Stimulated activated effector memory CD8-positive, alpha-beta T cell treated with anti-CD3 and anti-CD28 coated beads, Interleukin-12 subunit alpha, Interleukin-12 subunit beta, amount 100 ng/mL, for 72 hours (primary cell): ENCODE results near the gene MYH15.

ENCODE experiments used
- ATAC-seq: fragments of 150-1000 bp; cut with Tn5 transposase; 2 replicates; pipeline ENCODE4 v1.10.0; 2021
- DNase-seq, 2 donors: peaks; one replicate each; pipeline ENCODE4 v3.0.0; 2021 to 2022; ENCODE audit warnings: low spot score in 2 of 2
- H3K27ac Mint-ChIP-seq: one replicate; pipeline ENCODE4 v1.8.0; 2022; ENCODE audit warnings: mild to moderate bottlenecking, mixed read lengths
- H3K36me3 Mint-ChIP-seq: one replicate; pipeline ENCODE4 v1.8.0; 2022; ENCODE audit warnings: mild to moderate bottlenecking, mixed read lengths
- H3K4me1 Mint-ChIP-seq: one replicate; pipeline ENCODE4 v1.8.0; 2022; ENCODE audit warnings: mixed read lengths
- H3K4me3 Mint-ChIP-seq: one replicate; pipeline ENCODE4 v1.8.0; 2022; ENCODE audit warnings: mild to moderate bottlenecking, mixed read lengths
- H3K9me3 Mint-ChIP-seq: one replicate; pipeline ENCODE4 v1.8.0; 2022; ENCODE audit warnings: mixed read lengths

Gene MYH15

DNA sequence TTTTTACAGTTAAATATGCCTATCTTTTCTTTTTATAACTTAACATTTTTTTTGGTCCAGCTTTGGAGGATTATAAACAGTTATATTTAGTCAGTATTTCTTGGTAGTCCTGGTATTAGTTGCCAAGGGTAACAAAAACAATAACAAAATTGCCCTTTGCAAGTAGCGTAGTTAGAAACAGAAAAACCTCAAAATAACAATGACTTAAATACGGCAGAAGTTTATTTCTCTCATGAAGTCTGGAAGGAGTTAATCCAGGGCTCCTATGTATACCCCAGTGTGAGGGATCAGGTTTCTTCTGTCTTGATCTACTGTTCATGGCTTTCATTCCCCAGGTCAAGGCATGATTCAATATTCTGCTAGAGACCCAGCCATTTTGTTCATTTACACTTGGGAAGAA lies 14.1 kb upstream of the MYH15 start:
- Mint-ChIP-seq H3K9me3 (no peaks in the 10 kb centered on the region), H3K36me3 (no peaks in the 10 kb centered on the region), H3K27ac (no peak overlapping the region), H3K4me1 (no peaks in the 10 kb centered on the region), H3K4me3 (no peak overlapping the region)
- no peak for DNase-seq
- no peak for ATAC-seq

GRCh38 chr3:108518895-108519294 lies 8.5 kb upstream of the MYH15 start:
- H3K27ac Mint-ChIP-seq, result no peak overlapping the region
- ATAC-seq, result no peak
- no peaks in the 10 kb centered on the region for H3K9me3 Mint-ChIP-seq

DNA sequence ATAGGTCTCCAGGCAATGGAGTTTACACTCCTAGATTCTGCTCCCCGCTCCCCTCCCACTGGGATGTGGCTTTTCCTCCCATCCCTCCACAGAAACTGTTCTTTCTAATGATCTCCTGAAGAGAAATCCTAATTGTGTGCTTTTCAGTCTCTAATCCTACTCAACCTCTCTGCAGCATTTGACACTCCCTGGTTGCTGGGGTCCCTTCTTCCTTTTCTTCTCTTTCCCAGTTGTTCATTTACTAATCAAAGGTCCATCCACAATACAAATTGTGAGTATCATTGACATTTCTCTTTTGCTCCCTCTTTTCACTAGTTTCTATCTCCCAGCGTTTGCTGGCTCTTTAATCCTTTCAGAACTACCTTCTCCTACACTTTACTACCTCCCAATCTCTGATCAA lies 6.5 kb upstream of the MYH15 start:
- Mint-ChIP-seq H3K4me3 (no peak overlapping the region), H3K9me3 (no peaks in the 10 kb centered on the region), H3K36me3 (no peaks in the 10 kb centered on the region), H3K4me1 (no peaks in the 10 kb centered on the region), H3K27ac (no peak overlapping the region)
- no peak for DNase-seq
- ATAC-seq, result no peak

More at GRCh38 chr3:108518895-108519294, 8.5 kb upstream of the MYH15 start:
- DNase-seq, result no peak
- Mint-ChIP-seq H3K36me3 (no peaks in the 10 kb centered on the region), H3K4me1 (no peaks in the 10 kb centered on the region), H3K4me3 (no peak overlapping the region)

DNA sequence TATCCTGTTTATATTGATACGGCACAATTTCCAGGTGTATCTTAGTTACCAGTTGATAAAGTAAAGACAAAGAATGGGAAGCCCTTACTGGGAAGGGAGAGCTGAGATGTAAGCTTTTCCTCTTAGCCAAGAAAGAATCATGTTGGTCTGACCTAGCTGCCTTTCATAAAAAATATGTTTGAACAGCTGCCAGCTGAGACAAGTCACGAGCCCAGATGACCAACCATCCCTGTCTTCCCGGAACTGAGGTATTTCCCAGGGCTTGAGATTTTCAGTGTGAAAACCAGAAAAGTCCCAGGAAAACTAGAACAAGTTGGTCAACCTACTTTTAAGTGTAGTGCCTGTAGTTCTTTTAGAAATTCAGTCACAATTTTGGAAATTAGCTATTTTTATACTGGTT lies 3.6 kb upstream of the MYH15 start:
- Mint-ChIP-seq H3K27ac (no peak overlapping the region), H3K4me1 (no peaks in the 10 kb centered on the region), H3K36me3 (no peaks in the 10 kb centered on the region), H3K4me3 (no peak overlapping the region), H3K9me3 (no peaks in the 10 kb centered on the region)
- ATAC-seq (no peak), DNase-seq (no peak)

DNA sequence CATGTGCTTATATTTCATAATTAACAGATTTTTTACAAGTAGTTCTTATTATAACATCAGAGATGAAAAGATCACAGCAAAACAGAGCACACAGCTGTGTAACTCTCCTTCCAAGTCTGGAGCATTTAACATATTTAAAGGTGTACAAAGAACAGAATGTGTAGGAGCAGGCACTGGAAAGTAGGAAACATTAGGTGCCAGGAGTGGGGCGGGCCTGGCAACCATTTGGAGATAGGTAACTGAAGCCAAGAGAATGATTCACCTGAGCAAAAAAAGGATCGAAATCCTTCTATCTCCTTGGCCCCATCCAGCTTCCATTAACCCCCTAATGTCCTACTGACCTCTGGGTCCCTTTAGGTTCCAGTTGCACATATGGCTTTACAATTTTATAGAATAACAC lies 2.3 kb upstream of the MYH15 start:
- Mint-ChIP-seq H3K36me3 (no peaks in the 10 kb centered on the region), H3K4me3 (no peak overlapping the region), H3K27ac (no peak overlapping the region), H3K4me1 (no peaks in the 10 kb centered on the region), H3K9me3 (no peaks in the 10 kb centered on the region)
- DNase-seq (no peak), ATAC-seq (no peak)

DNA sequence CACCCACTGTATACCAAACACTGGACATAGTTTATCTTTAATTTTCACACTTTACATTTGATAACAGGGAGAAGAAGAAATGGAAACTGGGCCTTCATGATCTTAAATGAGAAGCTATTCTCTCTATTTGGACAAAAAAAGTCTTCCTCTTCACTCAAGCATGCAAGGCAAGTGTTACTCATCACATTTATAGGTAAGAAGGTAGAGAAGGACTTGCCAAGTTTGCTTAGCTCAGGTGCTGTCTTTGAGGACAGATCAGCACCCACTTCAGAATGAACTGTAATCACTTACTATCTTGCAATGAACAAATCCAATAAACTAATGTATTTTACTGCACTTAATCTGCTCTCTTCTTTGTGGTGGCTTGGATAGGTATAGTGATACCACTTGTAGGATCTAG lies 1.1 kb upstream of the MYH15 start:
- no peak for ATAC-seq
- H3K27ac Mint-ChIP-seq, result no peak overlapping the region

GRCh38 chr3:108511055-108511454 lies 659 bp upstream of the MYH15 start:
- no peaks in the 10 kb centered on the region for H3K4me1 Mint-ChIP-seq
- H3K4me3 Mint-ChIP-seq, result no peak overlapping the region
- no peak overlapping the region for H3K27ac Mint-ChIP-seq
- DNase-seq (no peak), ATAC-seq (no peak)
- no peaks in the 10 kb centered on the region for H3K9me3 Mint-ChIP-seq
- no peaks in the 10 kb centered on the region for H3K36me3 Mint-ChIP-seq

More for the DNA sequence above, 1.1 kb upstream of the MYH15 start:
- no peak for DNase-seq
- H3K36me3 Mint-ChIP-seq, result no peaks in the 10 kb centered on the region
- no peaks in the 10 kb centered on the region for H3K4me1 Mint-ChIP-seq
- no peaks in the 10 kb centered on the region for H3K9me3 Mint-ChIP-seq
- H3K4me3 Mint-ChIP-seq, result no peak overlapping the region

DNA sequence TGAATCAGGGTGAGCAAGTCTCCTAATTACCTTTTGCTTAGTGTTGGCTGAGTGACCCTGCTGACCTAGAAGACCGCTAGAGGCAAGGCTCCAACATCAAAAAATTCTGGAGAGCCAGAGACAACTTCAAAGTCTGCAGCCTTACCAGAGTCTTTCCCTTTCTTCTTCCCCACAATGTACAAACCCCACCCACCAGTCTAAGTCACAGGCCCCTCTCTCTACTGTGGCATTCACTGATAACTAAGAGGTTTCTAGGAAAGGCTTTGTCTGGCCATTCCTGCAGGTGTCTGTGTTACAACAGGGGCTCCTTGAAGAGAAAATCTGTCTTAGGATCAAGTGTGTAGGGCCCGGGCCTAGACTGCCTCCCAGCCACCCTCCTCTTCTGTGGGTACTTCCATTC lies 525 bp downstream of the MYH15 start:
- H3K36me3 Mint-ChIP-seq, result no peaks in the 10 kb centered on the region
- H3K9me3 Mint-ChIP-seq, result no peaks in the 10 kb centered on the region
- ATAC-seq (no peak), DNase-seq (no peak)
- no peaks in the 10 kb centered on the region for H3K4me1 Mint-ChIP-seq
- H3K4me3 Mint-ChIP-seq, result no peak overlapping the region
- H3K27ac Mint-ChIP-seq, result no peak overlapping the region

GRCh38 chr3:108509263-108509662 lies 1.1 kb downstream of the MYH15 start:
- Mint-ChIP-seq H3K4me3 (no peak overlapping the region), H3K4me1 (no peaks in the 10 kb centered on the region), H3K36me3 (no peaks in the 10 kb centered on the region), H3K27ac (no peak overlapping the region), H3K9me3 (no peaks in the 10 kb centered on the region)
- DNase-seq (no peak), ATAC-seq (no peak)

DNA sequence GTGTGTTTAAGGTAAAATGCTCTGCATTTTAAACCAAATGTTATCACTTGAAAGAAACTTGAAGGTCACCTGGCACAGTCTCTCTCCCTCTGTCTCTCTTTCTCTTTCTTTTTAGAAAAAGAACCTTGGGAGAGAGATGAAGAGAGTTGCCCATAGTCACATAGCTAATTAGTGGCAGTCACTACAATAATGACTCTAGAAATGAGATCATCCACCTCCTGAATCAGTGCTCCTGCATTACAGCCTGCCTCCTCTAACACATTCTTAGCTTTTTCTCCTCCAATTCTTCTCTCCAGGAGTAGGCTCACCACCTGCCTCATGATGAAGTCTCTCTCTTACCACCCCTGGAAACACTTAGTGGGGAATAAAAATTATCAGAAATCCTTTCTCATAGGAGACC lies 2.5 kb downstream of the MYH15 start:
- ATAC-seq (peak; percentile 32), DNase-seq (no peak)
- Mint-ChIP-seq H3K4me3 (no peak overlapping the region), H3K27ac (no peak overlapping the region), H3K9me3 (no peaks in the 10 kb centered on the region), H3K4me1 (no peaks in the 10 kb centered on the region), H3K36me3 (no peaks in the 10 kb centered on the region)

DNA sequence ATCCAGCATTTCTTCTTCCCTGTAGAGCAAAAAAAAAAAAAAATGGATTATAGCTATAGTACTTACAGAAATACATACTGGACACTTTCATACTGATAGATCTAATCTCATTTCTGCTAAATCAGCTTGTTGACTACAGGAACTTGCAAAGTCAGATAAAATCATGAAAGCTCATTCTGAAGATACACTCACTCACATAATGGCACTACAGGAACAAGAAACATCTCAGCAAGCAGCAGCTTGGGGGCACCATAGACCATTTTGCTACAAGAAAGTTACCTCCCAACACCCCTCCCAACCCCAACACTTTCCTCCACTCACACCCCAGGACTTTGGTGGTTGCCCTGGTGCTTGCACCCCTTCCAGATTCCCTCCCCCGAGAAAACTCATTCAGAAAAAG lies 4.6 kb downstream of the MYH15 start:
- Mint-ChIP-seq H3K36me3 (no peaks in the 10 kb centered on the region), H3K4me3 (no peak overlapping the region), H3K27ac (no peak overlapping the region), H3K9me3 (no peaks in the 10 kb centered on the region), H3K4me1 (no peaks in the 10 kb centered on the region)
- ATAC-seq, result no peak
- DNase-seq, result no peak

- Mint-ChIP-seq H3K36me3 (no peaks in the 10 kb centered on the region), H3K27ac (no peak overlapping the region), H3K9me3 (no peaks in the 10 kb centered on the region), H3K4me1 (no peaks in the 10 kb centered on the region), H3K4me3 (no peak overlapping the region)
- ATAC-seq (no peak), DNase-seq (no peak)
These were observed 6.7 kb downstream of the MYH15 start for GRCh38 chr3:108503722-108504121.

- no peaks in the 10 kb centered on the region for H3K36me3 Mint-ChIP-seq
- no peaks in the 10 kb centered on the region for H3K9me3 Mint-ChIP-seq
- H3K4me3 Mint-ChIP-seq, result no peak overlapping the region
- DNase-seq (no peak), ATAC-seq (no peak)
- no peaks in the 10 kb centered on the region for H3K4me1 Mint-ChIP-seq
- H3K27ac Mint-ChIP-seq, result no peak overlapping the region
These were observed 8.9 kb downstream of the MYH15 start for GRCh38 chr3:108501535-108501934.

DNA sequence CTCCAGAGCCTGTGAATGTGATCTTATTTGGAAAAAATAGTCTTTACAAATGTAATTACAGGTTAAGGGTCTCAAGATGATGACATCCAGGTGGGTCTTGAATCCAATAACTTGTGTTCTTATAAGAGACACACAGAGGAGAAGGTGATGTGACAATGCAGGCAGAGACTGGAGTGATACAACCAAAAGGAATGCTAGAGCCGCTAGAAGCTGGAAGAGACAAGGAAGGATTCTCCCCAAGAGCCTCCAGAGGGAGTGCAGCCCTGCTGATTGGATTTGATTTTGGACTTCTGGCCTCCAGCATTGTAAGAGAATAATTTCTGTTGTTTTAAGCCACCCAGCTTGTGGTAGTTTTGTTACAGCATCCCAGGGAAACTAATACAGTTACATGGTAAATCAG lies 9.7 kb downstream of the MYH15 start:
- no peak overlapping the region for H3K4me3 Mint-ChIP-seq
- H3K27ac Mint-ChIP-seq, result no peak overlapping the region
- no peaks in the 10 kb centered on the region for H3K4me1 Mint-ChIP-seq
- no peak for DNase-seq
- no peak for ATAC-seq
- H3K36me3 Mint-ChIP-seq, result no peaks in the 10 kb centered on the region
- no peaks in the 10 kb centered on the region for H3K9me3 Mint-ChIP-seq

DNA sequence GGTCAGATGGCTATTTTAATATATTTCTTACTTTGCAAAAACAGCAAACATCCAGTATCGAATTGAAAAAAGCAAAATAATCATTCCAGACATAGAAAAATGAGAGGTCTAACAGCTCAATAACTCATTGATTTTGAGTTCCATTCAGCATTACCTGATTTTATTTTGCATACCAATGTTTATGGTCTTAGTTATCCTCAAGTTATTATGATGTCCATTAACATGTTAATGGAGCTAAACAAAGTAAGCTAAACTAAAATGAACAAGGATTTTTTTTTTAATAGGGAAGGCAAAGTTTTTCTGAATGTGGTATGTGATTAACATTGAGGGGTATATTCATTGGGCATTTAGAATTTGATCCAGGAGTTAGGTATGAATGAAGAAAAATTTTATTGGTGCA lies 13.1 kb downstream of the MYH15 start:
- Mint-ChIP-seq H3K27ac (no peak overlapping the region), H3K9me3 (no peaks in the 10 kb centered on the region), H3K4me1 (peaks cover 6% of the 10 kb centered on the region), H3K36me3 (no peaks in the 10 kb centered on the region), H3K4me3 (no peak overlapping the region)
- ATAC-seq (no peak), DNase-seq (no peak)

DNA sequence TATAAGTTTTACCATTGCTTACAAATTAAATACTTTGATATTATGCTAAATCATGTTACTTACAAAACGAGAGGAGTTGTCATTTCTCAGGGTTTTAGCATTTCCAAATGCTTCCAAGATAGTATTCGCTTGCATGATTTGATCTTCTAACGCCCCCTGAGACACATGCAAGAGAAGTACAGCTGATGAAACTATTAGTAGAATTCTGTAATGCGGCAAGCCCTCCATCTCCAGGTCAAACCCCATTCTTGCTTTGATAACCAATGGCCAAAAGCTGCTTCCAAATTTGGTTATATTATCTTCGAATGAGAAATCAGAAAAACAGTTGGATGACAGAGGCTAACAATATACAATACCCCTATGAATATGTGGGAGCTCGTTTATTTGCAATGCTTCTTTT lies 14.7 kb downstream of the MYH15 start:
- no peak overlapping the region for H3K27ac Mint-ChIP-seq
- no peaks in the 10 kb centered on the region for H3K9me3 Mint-ChIP-seq
- no peak for ATAC-seq
- DNase-seq, result no peak
- no peaks in the 10 kb centered on the region for H3K36me3 Mint-ChIP-seq
- H3K4me3 Mint-ChIP-seq, result no peak overlapping the region
- peaks cover 6% of the 10 kb centered on the region for H3K4me1 Mint-ChIP-seq

GRCh38 chr3:108494906-108495531 lies 15.4 kb downstream of the MYH15 start:
- Mint-ChIP-seq H3K9me3 (no peaks in the 10 kb centered on the region), H3K4me3 (no peak overlapping the region), H3K27ac (no peak overlapping the region), H3K4me1 (peaks cover 6% of the 10 kb centered on the region), H3K36me3 (no peaks in the 10 kb centered on the region)
- ATAC-seq, result no peak
- no peak for DNase-seq
